Right ventricle myocardium superior (tissue), 1 donor: ENCODE results near the gene CNPY1. TPM values are rescaled to one million over a fixed set of nuclear protein-coding genes. Genes with fewer than 3 reads are reported as not detected.
"Not testable (repeated sequence)": the region's sequence is repeated elsewhere in the genome, so short reads cannot be mapped to it uniquely, and the experiment has no call there.

ENCODE experiments used
- ATAC-seq: fragments of 200-7000 bp; cut with Tn5 transposase; one replicate; pipeline ENCODE4 v1.9.1; 2020; ENCODE audit warnings: mild to moderate bottlenecking; ENCODE audit not compliant: poor library complexity
- DNase-seq: peaks from one replicate; pipeline ENCODE4 v3.0.0-alpha.2; 2020
- intact Hi-C: fragments of 100-400 bp; cut with DNase I; formaldehyde crosslinking; loops from one replicate; pipeline ENCODE4 v1.11.2; 2022
- total RNA-seq: library from RNA; stranded (reverse); fragmentation: NEBNext Ultra II Directional; extraction: Animal tissue kit (Norgen Biotek cat#: 25700); gene quantifications from one replicate; pipeline ENCODE4 v1.2.1, GENCODE V29; 2021
- donor health status: DM: no; HTN: yes; CAD: no; lungs with severe emphysema.

The CNPY1 gene
- total RNA-seq, 1 donor from 2014 or later = not detected

GRCh38 chr7:155521007-155521742, 25.2 kb downstream of the CNPY1 start:
- ATAC-seq = no peak
- intact Hi-C loops = no loop called here

GRCh38 chr7:155520114-155520513, 26.2 kb downstream of the CNPY1 start:
- DNase-seq (no peak), ATAC-seq (no peak)
- intact Hi-C loops = no loop called here

More at GRCh38 chr7:155521007-155521742, 25.2 kb downstream of the CNPY1 start:
- DNase-seq = no peak

GRCh38 chr7:155519358-155519757, 27.0 kb downstream of the CNPY1 start:
- DNase-seq, ATAC-seq, intact Hi-C loops: not testable (repeated sequence)

GRCh38 chr7:155518633-155519032, 27.7 kb downstream of the CNPY1 start:
- no peak for ATAC-seq
- no peak for DNase-seq
- intact Hi-C loops = no loop called here

GRCh38 chr7:155517969-155518368, 28.4 kb downstream of the CNPY1 start:
- DNase-seq (no peak), ATAC-seq (no peak)
- intact Hi-C loops = no loop called here

- DNase-seq (no peak), ATAC-seq (no peak)
- intact Hi-C loops = no loop called here
Observed at GRCh38 chr7:155517452-155517851, 28.9 kb downstream of the CNPY1 start.

GRCh38 chr7:155516466-155516865, 29.9 kb downstream of the CNPY1 start:
- intact Hi-C loops = no loop called here
- ATAC-seq (no peak), DNase-seq (no peak)

GRCh38 chr7:155515318-155515717, 31.0 kb downstream of the CNPY1 start:
- ATAC-seq (no peak), DNase-seq (no peak)
- intact Hi-C loops = no loop called here

- intact Hi-C loops = no loop called here
- DNase-seq = no peak
- ATAC-seq = no peak
Observed at GRCh38 chr7:155514296-155514695, 32.1 kb downstream of the CNPY1 start.

- DNase-seq = no peak
- intact Hi-C loops = no loop called here
- ATAC-seq = no peak
Observed at GRCh38 chr7:155513543-155514285, 32.6 kb downstream of the CNPY1 start.

GRCh38 chr7:155512246-155512887, 34.0 kb downstream of the CNPY1 start:
- intact Hi-C loops = no loop called here
- no peak for ATAC-seq

GRCh38 chr7:155511702-155511996, 34.7 kb downstream of the CNPY1 start:
- intact Hi-C loops = no loop called here
- ATAC-seq (no peak), DNase-seq (no peak)

More at GRCh38 chr7:155512246-155512887, 34.0 kb downstream of the CNPY1 start:
- DNase-seq = no peak

GRCh38 chr7:155510975-155511701, 35.2 kb downstream of the CNPY1 start:
- no peak for ATAC-seq
- intact Hi-C loops = no loop called here
- DNase-seq = no peak

GRCh38 chr7:155509725-155510551, 36.4 kb downstream of the CNPY1 start:
- intact Hi-C loops = no loop called here
- ATAC-seq = no peak

GRCh38 chr7:155509359-155509724, 37.0 kb downstream of the CNPY1 start:
- no peak for DNase-seq
- intact Hi-C loops = no loop called here

More at GRCh38 chr7:155509725-155510551, 36.4 kb downstream of the CNPY1 start:
- DNase-seq = no peak

GRCh38 chr7:155508376-155509358, 37.7 kb downstream of the CNPY1 start:
- ATAC-seq = no peak
- intact Hi-C loops = no loop called here
- DNase-seq = no peak

More at GRCh38 chr7:155509359-155509724, 37.0 kb downstream of the CNPY1 start:
- ATAC-seq = no peak

- intact Hi-C loops = no loop called here
- ATAC-seq (no peak), DNase-seq (no peak)
Observed at GRCh38 chr7:155507576-155507975, 38.8 kb downstream of the CNPY1 start.
